HepG2 (cell line): ENCODE data around the gene TYMP. TPM values are rescaled to one million over a fixed set of nuclear protein-coding genes. Genes with fewer than 3 reads are reported as not detected.

Source experiments
- FOXK2 ChIP-seq: fragments of 450-650 bp; IDR thresholded peaks from 2 replicates; pipeline ENCODE4 v1.6.1; 2016
- GATAD1 ChIP-seq: IDR thresholded peaks from 2 replicates; pipeline ENCODE4 v1.6.1; 2016; ENCODE audit warnings: missing genetic modification reagents, missing compliant biosample characterization
- NFYC ChIP-seq: IDR thresholded peaks from 2 replicates; pipeline ENCODE4 v1.6.1; 2016; ENCODE audit warnings: missing genetic modification reagents, missing compliant biosample characterization
- PHF21A ChIP-seq: sonication (generic); formaldehyde crosslinking; IDR thresholded peaks from 2 replicates; pipeline ENCODE4 v1.5.0; 2020; ENCODE audit warnings: mild to moderate bottlenecking, missing genetic modification reagents
- RCOR2 ChIP-seq: IDR thresholded peaks from 2 replicates; pipeline ENCODE4 v1.6.1; 2016; ENCODE audit warnings: missing biosample characterization, missing genetic modification reagents
- SP4 ChIP-seq: sonication (generic); formaldehyde crosslinking; IDR thresholded peaks from 2 replicates; pipeline ENCODE4 v1.8.1; 2023; ENCODE audit warnings: mild to moderate bottlenecking, missing genetic modification reagents
- TBX3 ChIP-seq: fragments of 450-650 bp; IDR thresholded peaks from 2 replicates; pipeline ENCODE4 v1.6.1; 2017; ENCODE audit warnings: antibody characterized with exemption, mild to moderate bottlenecking, inconsistent platforms, borderline replicate concordance
- ZKSCAN8 ChIP-seq: IDR thresholded peaks from 2 replicates; pipeline ENCODE4 v1.6.1; 2016; ENCODE audit warnings: borderline replicate concordance, missing genetic modification reagents, missing compliant biosample characterization
- ZNF10 ChIP-seq: sonication (generic); formaldehyde crosslinking; IDR thresholded peaks from 2 replicates; pipeline ENCODE4 v1.4.0; 2020; ENCODE audit warnings: mild to moderate bottlenecking, low read depth, missing genetic modification reagents, borderline replicate concordance
- ZNF224 ChIP-seq: sonication (generic); formaldehyde crosslinking; IDR thresholded peaks from 2 replicates; pipeline ENCODE4 v1.5.0; 2020; ENCODE audit warnings: mild to moderate bottlenecking, missing genetic modification reagents
- ZNF24 ChIP-seq: fragments of 450-650 bp; IDR thresholded peaks from 2 replicates; pipeline ENCODE4 v1.6.1; 2017; ENCODE audit warnings: antibody characterized with exemption, mild to moderate bottlenecking
- ZNF335 ChIP-seq: sonication (generic); formaldehyde crosslinking; IDR thresholded peaks from 2 replicates; pipeline ENCODE4 v1.4.0; 2020; ENCODE audit warnings: missing genetic modification reagents
- ZNF510 ChIP-seq: sonication (generic); formaldehyde crosslinking; IDR thresholded peaks from 2 replicates; pipeline ENCODE4 v1.4.0; 2020; ENCODE audit warnings: low read depth, mild to moderate bottlenecking, missing genetic modification reagents
- polyA plus RNA-seq, 8 experiments: library from polyadenylated mRNA; depleted of rRNA in 3 of 8; stranded (reverse) in 7 of 8; unstranded in 1 of 8; fragments of >200 nt; fragmentation: Illumina TruSeq in 4 of 8; extraction: Trizol in 4 of 8; gene quantifications; 2 replicates each; pipeline versions ENCODE4 v1.2.1 to v1.2.3, GENCODE V29; 2011 to 2016; ENCODE audit warnings: low read depth in 4 of 8, missing spikeins in 1 of 8, mixed read lengths in 1 of 8; ENCODE audit not compliant: insufficient read depth in 1 of 8
- total RNA-seq, 5 experiments: library from RNA; depleted of rRNA; stranded (reverse); fragments of >200 nt; fragmentation: Illumina TruSeq; extraction: Trizol; gene quantifications; 2 replicates each; pipeline ENCODE4 v1.2.3, GENCODE V29; 2016; ENCODE audit warnings: low read depth in 1 of 5
- TF ChIP-seq, protein P1 (sequence below): IDR thresholded peaks from 2 replicates; pipeline ENCODE4 v1.6.1; 2016; ENCODE audit warnings: control low read depth
- TF ChIP-seq, protein P2 (sequence below): sonication (generic); formaldehyde crosslinking; IDR thresholded peaks from 2 replicates; pipeline ENCODE4 v1.4.0; 2020; ENCODE audit warnings: missing genetic modification reagents, mild to moderate bottlenecking, borderline replicate concordance
- TF ChIP-seq, protein P3 (sequence below): sonication (generic); formaldehyde crosslinking; IDR thresholded peaks from 2 replicates; pipeline ENCODE4 v1.4.0; 2020; ENCODE audit warnings: missing genetic modification reagents
- TF ChIP-seq, protein P4 (sequence below): sonication (generic); formaldehyde crosslinking; IDR thresholded peaks from 2 replicates; pipeline ENCODE4 v1.8.1; 2023; ENCODE audit warnings: mild to moderate bottlenecking, missing genetic modification reagents
- TF ChIP-seq, protein P5 (sequence below): sonication (generic); formaldehyde crosslinking; IDR thresholded peaks from 2 replicates; pipeline ENCODE4 v1.4.0; 2020; ENCODE audit warnings: missing genetic modification reagents; ENCODE audit errors: not compliant biosample characterization

Gene TYMP
- total and polyA plus RNA-seq, 2 of the 13 experiments (the other 11 are each of a cell fraction or from before 2014, with no cell fraction given), result 3.9 to 4.3 TPM

GRCh38 chr22:50498322-50498890 lies 31.4 kb downstream of the TYMP start (continued):
- no peak for TF ChIP-seq ZNF224
- 0 out of 2 replicates have a peak, but pooled peaks have one; percentile 27 for TF ChIP-seq ZNF335 (CRISPR knock-in tag)
- TF ChIP-seq, protein P1, sequence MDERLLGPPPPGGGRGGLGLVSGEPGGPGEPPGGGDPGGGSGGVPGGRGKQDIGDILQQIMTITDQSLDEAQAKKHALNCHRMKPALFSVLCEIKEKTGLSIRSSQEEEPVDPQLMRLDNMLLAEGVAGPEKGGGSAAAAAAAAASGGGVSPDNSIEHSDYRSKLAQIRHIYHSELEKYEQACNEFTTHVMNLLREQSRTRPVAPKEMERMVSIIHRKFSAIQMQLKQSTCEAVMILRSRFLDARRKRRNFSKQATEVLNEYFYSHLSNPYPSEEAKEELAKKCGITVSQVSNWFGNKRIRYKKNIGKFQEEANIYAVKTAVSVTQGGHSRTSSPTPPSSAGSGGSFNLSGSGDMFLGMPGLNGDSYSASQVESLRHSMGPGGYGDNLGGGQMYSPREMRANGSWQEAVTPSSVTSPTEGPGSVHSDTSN (CRISPR knock-in tag), result no peak
- 0 out of 2 replicates have a peak, but pooled peaks have one; percentile 19 for TF ChIP-seq RCOR2 (CRISPR knock-in tag)
- no peak for TF ChIP-seq ZNF10 (CRISPR knock-in tag)
- TF ChIP-seq SP4 (CRISPR knock-in tag), result 0 out of 2 replicates have a peak, but pooled peaks have one; percentile 25
- TF ChIP-seq PHF21A (CRISPR knock-in tag), result peak; percentile 40; the same call in 1 of the 2 replicates
- TF ChIP-seq ZNF24, result no peak
- no peak for TF ChIP-seq ZNF510 (CRISPR knock-in tag)
- TF ChIP-seq, protein P2, sequence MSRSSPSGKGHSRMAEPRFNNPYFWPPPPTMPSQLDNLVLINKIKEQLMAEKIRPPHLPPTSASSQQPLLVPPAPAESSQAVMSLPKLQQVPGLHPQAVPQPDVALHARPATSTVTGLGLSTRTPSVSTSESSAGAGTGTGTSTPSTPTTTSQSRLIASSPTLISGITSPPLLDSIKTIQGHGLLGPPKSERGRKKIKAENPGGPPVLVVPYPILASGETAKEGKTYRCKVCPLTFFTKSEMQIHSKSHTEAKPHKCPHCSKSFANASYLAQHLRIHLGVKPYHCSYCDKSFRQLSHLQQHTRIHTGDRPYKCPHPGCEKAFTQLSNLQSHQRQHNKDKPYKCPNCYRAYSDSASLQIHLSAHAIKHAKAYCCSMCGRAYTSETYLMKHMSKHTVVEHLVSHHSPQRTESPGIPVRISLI (CRISPR knock-in tag), result 0 out of 2 replicates have a peak, but pooled peaks have one; percentile 27
- TF ChIP-seq, protein P3, sequence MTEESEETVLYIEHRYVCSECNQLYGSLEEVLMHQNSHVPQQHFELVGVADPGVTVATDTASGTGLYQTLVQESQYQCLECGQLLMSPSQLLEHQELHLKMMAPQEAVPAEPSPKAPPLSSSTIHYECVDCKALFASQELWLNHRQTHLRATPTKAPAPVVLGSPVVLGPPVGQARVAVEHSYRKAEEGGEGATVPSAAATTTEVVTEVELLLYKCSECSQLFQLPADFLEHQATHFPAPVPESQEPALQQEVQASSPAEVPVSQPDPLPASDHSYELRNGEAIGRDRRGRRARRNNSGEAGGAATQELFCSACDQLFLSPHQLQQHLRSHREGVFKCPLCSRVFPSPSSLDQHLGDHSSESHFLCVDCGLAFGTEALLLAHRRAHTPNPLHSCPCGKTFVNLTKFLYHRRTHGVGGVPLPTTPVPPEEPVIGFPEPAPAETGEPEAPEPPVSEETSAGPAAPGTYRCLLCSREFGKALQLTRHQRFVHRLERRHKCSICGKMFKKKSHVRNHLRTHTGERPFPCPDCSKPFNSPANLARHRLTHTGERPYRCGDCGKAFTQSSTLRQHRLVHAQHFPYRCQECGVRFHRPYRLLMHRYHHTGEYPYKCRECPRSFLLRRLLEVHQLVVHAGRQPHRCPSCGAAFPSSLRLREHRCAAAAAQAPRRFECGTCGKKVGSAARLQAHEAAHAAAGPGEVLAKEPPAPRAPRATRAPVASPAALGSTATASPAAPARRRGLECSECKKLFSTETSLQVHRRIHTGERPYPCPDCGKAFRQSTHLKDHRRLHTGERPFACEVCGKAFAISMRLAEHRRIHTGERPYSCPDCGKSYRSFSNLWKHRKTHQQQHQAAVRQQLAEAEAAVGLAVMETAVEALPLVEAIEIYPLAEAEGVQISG (CRISPR knock-in tag), result peak; percentile 54; the same call in 1 of the 2 replicates
- TF ChIP-seq TBX3, result no peak
- 0 out of 2 replicates have a peak, but pooled peaks have one; percentile 21 for TF ChIP-seq ZKSCAN8
- TF ChIP-seq, protein P4, sequence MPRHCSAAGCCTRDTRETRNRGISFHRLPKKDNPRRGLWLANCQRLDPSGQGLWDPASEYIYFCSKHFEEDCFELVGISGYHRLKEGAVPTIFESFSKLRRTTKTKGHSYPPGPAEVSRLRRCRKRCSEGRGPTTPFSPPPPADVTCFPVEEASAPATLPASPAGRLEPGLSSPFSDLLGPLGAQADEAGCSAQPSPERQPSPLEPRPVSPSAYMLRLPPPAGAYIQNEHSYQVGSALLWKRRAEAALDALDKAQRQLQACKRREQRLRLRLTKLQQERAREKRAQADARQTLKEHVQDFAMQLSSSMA, result peak; percentile 79
- TF ChIP-seq NFYC (CRISPR knock-in tag), result peak; percentile 56
- TF ChIP-seq GATAD1, result peak; percentile 64
- no peak for TF ChIP-seq FOXK2
- TF ChIP-seq, protein P5, sequence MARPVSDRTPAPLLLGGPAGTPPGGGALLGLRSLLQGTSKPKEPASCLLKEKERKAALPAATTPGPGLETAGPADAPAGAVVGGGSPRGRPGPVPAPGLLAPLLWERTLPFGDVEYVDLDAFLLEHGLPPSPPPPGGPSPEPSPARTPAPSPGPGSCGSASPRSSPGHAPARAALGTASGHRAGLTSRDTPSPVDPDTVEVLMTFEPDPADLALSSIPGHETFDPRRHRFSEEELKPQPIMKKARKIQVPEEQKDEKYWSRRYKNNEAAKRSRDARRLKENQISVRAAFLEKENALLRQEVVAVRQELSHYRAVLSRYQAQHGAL (CRISPR knock-in tag), result no peak
